Measurements from ENCODE around the gene TIMM21.
A peak's percentile ranks its signal among the peaks of the same experiment; 100 is the strongest.

The TIMM21 gene

GRCh38 chr18:74194691-74195090 lies 46.4 kb downstream of the TIMM21 start:
- DNase-seq (ENCODE audit: low read depth) = no peak

GRCh38 chr18:74196220-74197119 lies 48.1 kb downstream of the TIMM21 start:
- peak; percentile 27 for DNase-seq (ENCODE audit: low read depth)

GRCh38 chr18:74197705-74198341 lies 49.5 kb downstream of the TIMM21 start:
- no peak for DNase-seq (ENCODE audit: low read depth)

- DNase-seq (ENCODE audit: low read depth) = no peak
These were observed 50.1 kb downstream of the TIMM21 start for GRCh38 chr18:74198453-74198852.

- DNase-seq (ENCODE audit: low read depth) = no peak
These were observed 52.5 kb downstream of the TIMM21 start for GRCh38 chr18:74200780-74201179.

GRCh38 chr18:74203811-74204210 lies 55.5 kb downstream of the TIMM21 start:
- DNase-seq (ENCODE audit: low read depth) = no peak

GRCh38 chr18:74204526-74205152 lies 56.3 kb downstream of the TIMM21 start:
- DNase-seq (ENCODE audit: low read depth) = no peak
